Activated CD8-positive, alpha-beta memory T cell treated with anti-CD3 and anti-CD28 coated beads, Interleukin-2, amount 10 ng/mL, durations not matched to agents 7 days and 5 days (primary cell): ENCODE data around the gene NAPG. TPM values are rescaled to one million over a fixed set of nuclear protein-coding genes. Genes with fewer than 3 reads are reported as not detected.
"Not testable (repeated sequence)": the region's sequence is repeated elsewhere in the genome, so short reads cannot be mapped to it uniquely, and the experiment has no call there.

Experiments used
- ATAC-seq: fragments of 150-1000 bp; cut with Tn5 transposase; one replicate; pipeline ENCODE4 v1.10.0; 2021; ENCODE audit warnings: moderate library complexity
- CTCF ChIA-PET: fragments of 350-600 bp; sonication (Branson Sonifier 250); formaldehyde crosslinking; loops from one replicate; lab custom pipeline; 2021; ENCODE audit warnings: antibody characterized with exemption; lab: Charles Lee
- DNase-seq: peaks from one replicate; pipeline ENCODE4 v3.0.0-alpha.2; 2020
- H3K27ac Mint-ChIP-seq: one replicate; pipeline ENCODE4 v1.8.0; 2021; ENCODE audit warnings: mild to moderate bottlenecking, mixed read lengths
- H3K27me3 Mint-ChIP-seq: one replicate; pipeline ENCODE4 v1.8.0; 2021; ENCODE audit warnings: mixed read lengths
- H3K36me3 Mint-ChIP-seq: one replicate; pipeline ENCODE4 v1.8.0; 2021; ENCODE audit warnings: mild to moderate bottlenecking, mixed read lengths
- H3K4me1 Mint-ChIP-seq: one replicate; pipeline ENCODE4 v1.8.0; 2021; ENCODE audit warnings: mixed read lengths
- H3K4me3 Mint-ChIP-seq: one replicate; pipeline ENCODE4 v1.8.0; 2021; ENCODE audit warnings: mild to moderate bottlenecking, moderate library complexity, mixed read lengths
- H3K9me3 Mint-ChIP-seq: one replicate; pipeline ENCODE4 v1.8.0; 2022; ENCODE audit warnings: low read depth, mixed read lengths
- total RNA-seq, 2 experiments: library from RNA; stranded (reverse); gene quantifications; one replicate each; pipeline ENCODE4 v1.2.3, GENCODE V29; 2021

NAPG gene
- total RNA-seq, 2 experiments from 2014 or later: 33.5 to 35.5 TPM

DNA sequence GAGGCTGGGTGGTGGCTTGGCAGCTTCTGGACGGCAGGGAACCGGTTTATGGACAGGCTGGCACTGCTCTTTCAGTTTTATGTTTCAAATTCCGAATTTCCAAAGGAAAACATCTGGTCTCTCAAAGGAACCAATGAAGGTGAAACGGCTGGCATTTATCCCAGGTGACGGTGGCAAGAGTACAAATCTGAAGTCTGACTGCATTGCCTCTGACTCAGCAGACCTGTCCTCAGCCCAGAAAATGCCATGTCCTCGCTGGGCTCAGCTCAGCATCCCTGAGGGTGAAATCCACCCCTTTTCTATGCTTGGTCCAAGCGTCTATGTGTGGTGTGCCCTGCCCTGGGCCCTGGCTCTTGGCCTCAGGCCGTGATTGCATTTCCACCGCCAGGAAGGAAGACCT, 38.1 kb downstream of the NAPG start:
- ATAC-seq (no peak), DNase-seq (no peak)
- CTCF ChIA-PET: no interaction called here
- no peaks in the 10 kb centered on the region for H3K27me3 Mint-ChIP-seq
- peaks cover 3% of the 10 kb centered on the region for H3K4me1 Mint-ChIP-seq
- no peak overlapping the region for H3K4me3 Mint-ChIP-seq
- H3K27ac Mint-ChIP-seq: no peak overlapping the region
- H3K36me3 Mint-ChIP-seq: no peaks in the 10 kb centered on the region
- no peaks in the 10 kb centered on the region for H3K9me3 Mint-ChIP-seq

DNA sequence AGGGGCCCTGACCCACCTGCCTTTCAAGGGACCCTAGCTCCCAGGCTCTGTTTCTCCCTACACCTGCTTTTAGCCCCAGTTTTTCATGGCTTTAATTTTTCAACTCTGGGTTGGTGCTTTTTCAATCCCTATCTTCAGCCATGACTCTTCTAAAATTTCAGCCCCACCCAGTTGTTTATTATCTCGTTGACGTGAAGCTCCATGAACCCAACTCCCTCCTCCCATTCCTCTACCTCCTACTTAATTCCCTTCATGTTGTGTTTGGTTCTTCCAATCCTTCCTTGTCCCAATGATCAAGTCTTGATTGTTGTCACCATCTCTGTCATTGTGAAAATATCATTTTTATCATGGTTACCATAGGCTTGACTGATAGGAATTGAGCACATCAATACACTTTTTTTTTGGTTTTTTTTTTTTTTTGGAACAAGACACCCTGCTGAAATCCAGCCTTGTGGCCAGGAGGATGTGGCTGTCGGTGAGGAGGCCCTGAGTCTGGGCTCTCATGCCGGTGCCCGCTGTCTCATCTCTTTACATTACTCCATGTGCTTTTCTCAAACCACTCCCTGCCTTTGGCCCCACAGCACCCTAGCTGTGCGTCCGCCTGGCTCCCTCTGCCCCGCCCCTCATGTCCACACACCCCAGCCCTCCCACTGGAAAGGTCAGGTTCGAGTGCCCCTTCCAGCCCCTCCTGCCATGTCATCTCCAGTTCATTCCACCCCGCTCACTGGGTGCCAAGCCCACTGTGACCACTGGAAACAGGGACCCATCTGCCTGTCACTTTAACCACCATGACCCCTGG, 39.3 kb downstream of the NAPG start:
- Mint-ChIP-seq H3K4me1 (no peaks in the 10 kb centered on the region), H3K36me3 (no peaks in the 10 kb centered on the region), H3K9me3 (no peaks in the 10 kb centered on the region), H3K27ac (no peak overlapping the region), H3K27me3 (no peaks in the 10 kb centered on the region), H3K4me3 (no peak overlapping the region)
- no peak for DNase-seq
- CTCF ChIA-PET: no interaction called here
- no peak for ATAC-seq

DNA sequence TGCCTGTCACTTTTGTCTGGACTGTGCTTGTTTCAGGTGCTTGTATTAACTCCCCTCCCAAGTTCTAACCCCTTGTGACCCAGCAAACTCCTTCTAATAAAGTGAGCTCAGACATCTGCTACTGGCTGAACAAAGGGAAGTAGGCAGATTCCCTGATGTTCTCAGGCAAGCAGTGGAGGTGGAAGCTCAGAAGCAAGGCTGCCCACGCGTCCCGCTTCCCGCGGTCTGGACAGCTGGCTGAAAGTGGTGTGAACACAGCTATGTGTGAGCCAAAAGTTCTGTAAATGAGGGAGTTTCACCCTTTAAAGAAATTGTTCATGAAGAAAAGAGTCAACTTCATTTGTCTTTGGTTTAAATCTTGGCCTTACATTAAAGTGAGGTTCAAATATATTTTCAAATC, 40.0 kb downstream of the NAPG start:
- no peak overlapping the region for H3K27ac Mint-ChIP-seq
- H3K4me1 Mint-ChIP-seq: no peaks in the 10 kb centered on the region
- ATAC-seq (no peak), DNase-seq (no peak)
- no peaks in the 10 kb centered on the region for H3K27me3 Mint-ChIP-seq
- no peak overlapping the region for H3K4me3 Mint-ChIP-seq
- H3K9me3 Mint-ChIP-seq: no peaks in the 10 kb centered on the region
- no peaks in the 10 kb centered on the region for H3K36me3 Mint-ChIP-seq
- CTCF ChIA-PET: no interaction called here

- no peaks in the 10 kb centered on the region for H3K27me3 Mint-ChIP-seq
- no peaks in the 10 kb centered on the region for H3K9me3 Mint-ChIP-seq
- ATAC-seq: no peak
- CTCF ChIA-PET: no interaction called here
- H3K4me1 Mint-ChIP-seq: no peaks in the 10 kb centered on the region
- no peak for DNase-seq
- H3K4me3 Mint-ChIP-seq: no peak overlapping the region
- H3K27ac Mint-ChIP-seq: no peak overlapping the region
- H3K36me3 Mint-ChIP-seq: no peaks in the 10 kb centered on the region
These were observed 40.6 kb downstream of the NAPG start for GRCh38 chr18:10566390-10566789.

DNA sequence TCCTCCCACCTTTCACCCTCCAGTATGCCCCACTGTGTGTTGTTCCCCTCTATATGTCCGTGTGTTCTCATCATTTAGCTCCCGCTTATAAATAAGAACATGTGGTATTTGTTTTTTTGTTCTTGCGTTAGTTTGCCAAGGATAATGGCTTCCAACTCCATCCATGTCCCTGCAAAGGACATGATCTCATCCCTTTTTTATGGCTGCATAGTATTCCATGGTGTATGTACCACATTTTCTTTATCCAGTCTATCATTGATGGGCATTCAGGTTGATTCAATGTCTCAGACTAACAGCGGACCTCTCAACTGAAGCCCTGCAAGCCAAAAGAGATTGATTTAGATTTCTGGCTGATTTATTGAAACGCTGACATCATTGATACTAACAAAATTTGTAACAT, 44.1 kb downstream of the NAPG start:
- DNase-seq, H3K4me3 Mint-ChIP-seq, ATAC-seq, H3K36me3 Mint-ChIP-seq, H3K9me3 Mint-ChIP-seq, CTCF ChIA-PET, H3K27ac Mint-ChIP-seq, H3K4me1 Mint-ChIP-seq, H3K27me3 Mint-ChIP-seq: not testable (repeated sequence)

DNA sequence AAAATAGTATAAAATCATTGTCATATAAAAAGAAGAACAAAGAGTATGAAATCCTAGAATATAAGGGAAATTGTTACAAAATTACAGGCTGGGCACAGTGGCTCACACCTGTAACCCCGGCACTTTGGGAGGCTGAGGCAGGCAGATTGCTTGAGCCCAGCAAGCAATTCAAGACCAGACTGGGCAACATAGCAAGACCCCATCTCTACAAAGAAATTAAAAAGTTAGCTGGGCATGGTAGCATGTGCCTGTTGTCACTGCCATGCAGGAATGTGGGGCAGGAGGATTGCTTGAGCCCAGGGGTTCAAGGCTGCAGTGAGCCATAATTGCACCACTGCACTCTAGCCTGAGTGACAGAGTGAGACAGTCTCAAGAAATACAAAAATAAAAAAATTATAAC, 44.8 kb downstream of the NAPG start:
- no peaks in the 10 kb centered on the region for H3K4me1 Mint-ChIP-seq
- no peaks in the 10 kb centered on the region for H3K9me3 Mint-ChIP-seq
- DNase-seq (no peak), ATAC-seq (no peak)
- no peak overlapping the region for H3K4me3 Mint-ChIP-seq
- no peaks in the 10 kb centered on the region for H3K36me3 Mint-ChIP-seq
- no peaks in the 10 kb centered on the region for H3K27me3 Mint-ChIP-seq
- CTCF ChIA-PET: no interaction called here
- no peak overlapping the region for H3K27ac Mint-ChIP-seq

DNA sequence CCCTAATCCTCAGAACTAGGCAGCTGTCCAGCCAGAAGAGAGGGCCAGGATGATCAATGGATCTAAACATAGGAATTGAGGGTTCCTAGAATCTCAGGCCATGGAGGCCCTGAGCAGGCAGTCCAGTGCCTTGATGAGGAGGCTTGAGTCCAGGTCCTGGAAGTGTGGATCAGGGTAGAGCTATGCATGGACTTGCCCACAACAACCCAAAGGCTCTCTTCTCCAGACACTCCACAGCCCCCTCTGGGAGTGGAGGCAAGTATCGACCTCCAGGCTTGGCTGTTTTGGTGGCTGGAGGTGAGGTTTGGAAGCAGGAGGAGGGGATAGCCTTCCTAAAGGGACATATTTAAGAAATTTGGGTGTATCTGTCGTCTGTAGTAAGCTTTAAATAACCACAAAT, 45.7 kb downstream of the NAPG start:
- no peaks in the 10 kb centered on the region for H3K9me3 Mint-ChIP-seq
- ATAC-seq (no peak), DNase-seq (no peak)
- H3K36me3 Mint-ChIP-seq: no peaks in the 10 kb centered on the region
- H3K4me1 Mint-ChIP-seq: no peaks in the 10 kb centered on the region
- no peak overlapping the region for H3K4me3 Mint-ChIP-seq
- H3K27ac Mint-ChIP-seq: no peak overlapping the region
- CTCF ChIA-PET: interaction anchor here (1.6 kb wide), 1 partner anchor 12 kb away, joined by 4 read pairs; no protein-coding TSS in a partner anchor
- H3K27me3 Mint-ChIP-seq: no peaks in the 10 kb centered on the region

- ATAC-seq, H3K4me3 Mint-ChIP-seq, H3K27me3 Mint-ChIP-seq, DNase-seq, H3K27ac Mint-ChIP-seq, CTCF ChIA-PET, H3K9me3 Mint-ChIP-seq, H3K36me3 Mint-ChIP-seq, H3K4me1 Mint-ChIP-seq: not testable (repeated sequence)
These were observed 47.4 kb downstream of the NAPG start for GRCh38 chr18:10573261-10573660.

DNA sequence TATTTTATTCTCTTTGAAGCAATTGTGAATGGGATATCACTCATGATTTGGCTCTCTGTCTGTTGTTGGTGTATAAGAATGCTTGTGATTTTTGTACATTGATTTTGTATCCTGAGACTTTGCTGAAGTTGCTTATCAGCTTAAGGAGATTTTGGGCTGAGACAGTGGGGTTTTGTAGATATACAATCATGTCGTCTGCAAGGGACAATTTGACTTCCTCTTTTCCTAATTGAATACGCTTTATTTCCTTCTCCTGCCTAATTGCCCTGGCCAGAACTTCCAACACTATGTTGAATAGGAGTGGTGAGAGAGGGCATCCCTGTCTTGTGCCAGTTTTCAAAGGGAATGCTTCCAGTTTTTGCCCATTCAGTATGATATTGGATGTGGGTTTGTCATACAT, 48.6 kb downstream of the NAPG start:
- H3K4me1 Mint-ChIP-seq, H3K4me3 Mint-ChIP-seq, H3K36me3 Mint-ChIP-seq, ATAC-seq, H3K27ac Mint-ChIP-seq, CTCF ChIA-PET, DNase-seq, H3K9me3 Mint-ChIP-seq, H3K27me3 Mint-ChIP-seq: not testable (repeated sequence)

GRCh38 chr18:10577842-10578572, 52.2 kb downstream of the NAPG start:
- H3K4me3 Mint-ChIP-seq, H3K9me3 Mint-ChIP-seq, H3K4me1 Mint-ChIP-seq, H3K27me3 Mint-ChIP-seq, ATAC-seq, DNase-seq, CTCF ChIA-PET, H3K36me3 Mint-ChIP-seq, H3K27ac Mint-ChIP-seq: not testable (repeated sequence)

DNA sequence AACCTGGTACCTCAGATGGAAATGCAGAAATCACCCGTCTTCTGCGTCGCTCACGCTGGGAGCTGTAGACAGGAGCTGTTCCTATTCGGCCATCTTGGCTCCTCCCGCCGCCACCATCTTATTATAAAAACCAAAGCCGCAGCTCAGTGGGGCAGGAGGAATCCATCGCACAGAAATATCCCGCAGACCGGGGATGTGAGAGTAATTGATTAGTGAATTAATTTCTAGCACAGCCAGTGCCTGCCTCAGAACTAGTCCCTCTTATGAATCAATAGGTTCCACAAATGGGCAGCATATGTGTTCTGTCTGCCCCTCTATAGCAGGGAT, 52.7 kb downstream of the NAPG start:
- not testable (repeated sequence) for H3K27me3 Mint-ChIP-seq, DNase-seq, H3K9me3 Mint-ChIP-seq, ATAC-seq, H3K36me3 Mint-ChIP-seq, H3K4me1 Mint-ChIP-seq, H3K4me3 Mint-ChIP-seq, H3K27ac Mint-ChIP-seq
- CTCF ChIA-PET: interaction anchor here (1.0 kb wide), 1 partner anchor 17 kb away, joined by 3 read pairs; no protein-coding TSS in a partner anchor

- no peak overlapping the region for H3K27ac Mint-ChIP-seq
- no peak overlapping the region for H3K4me3 Mint-ChIP-seq
- ATAC-seq: no peak
- no peak for DNase-seq
- no peaks in the 10 kb centered on the region for H3K4me1 Mint-ChIP-seq
- CTCF ChIA-PET: interaction anchor here (1.0 kb wide), 1 partner anchor 18 kb away, joined by 3 read pairs; no protein-coding TSS in a partner anchor
- H3K36me3 Mint-ChIP-seq: no peaks in the 10 kb centered on the region
- no peaks in the 10 kb centered on the region for H3K27me3 Mint-ChIP-seq
- no peaks in the 10 kb centered on the region for H3K9me3 Mint-ChIP-seq
These were observed 53.4 kb downstream of the NAPG start for GRCh38 chr18:10579079-10579867.

DNA sequence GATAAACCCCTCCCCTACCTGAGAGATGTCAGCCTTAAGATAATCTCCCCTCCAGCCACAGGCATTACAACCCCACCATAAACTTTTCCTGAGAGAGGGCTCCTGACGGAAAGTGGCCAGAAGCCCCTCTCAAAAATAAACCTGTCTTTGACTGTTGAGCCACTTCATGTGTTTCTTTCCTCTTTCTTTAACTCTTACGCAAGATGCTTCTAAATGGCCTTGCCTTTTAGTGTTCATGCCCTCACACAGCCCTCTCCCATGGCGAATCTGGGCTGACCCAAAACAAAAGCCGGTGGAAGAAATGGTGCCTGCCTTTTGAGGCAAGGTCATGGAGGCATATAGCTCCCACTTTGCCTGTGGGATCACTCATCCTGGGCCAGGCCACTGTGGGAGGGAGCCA, 54.4 kb downstream of the NAPG start:
- Mint-ChIP-seq H3K36me3 (no peaks in the 10 kb centered on the region), H3K4me1 (no peaks in the 10 kb centered on the region), H3K27ac (no peak overlapping the region), H3K9me3 (no peaks in the 10 kb centered on the region), H3K27me3 (no peaks in the 10 kb centered on the region), H3K4me3 (no peak overlapping the region)
- CTCF ChIA-PET: no interaction called here
- DNase-seq: no peak
- no peak for ATAC-seq
